Measurements from ENCODE around the gene CFD. TPM values are rescaled to one million over a fixed set of nuclear protein-coding genes. Genes with fewer than 3 reads are reported as not detected.
A peak's percentile ranks its signal among the peaks of the same experiment; 100 is the strongest.
"Not testable (repeated sequence)": the region's sequence is repeated elsewhere in the genome, so short reads cannot be mapped to it uniquely, and the experiment has no call there.

CFD gene
- total RNA-seq, 2 experiments from 2014 or later = 0.60 to 1.4 TPM

DNA sequence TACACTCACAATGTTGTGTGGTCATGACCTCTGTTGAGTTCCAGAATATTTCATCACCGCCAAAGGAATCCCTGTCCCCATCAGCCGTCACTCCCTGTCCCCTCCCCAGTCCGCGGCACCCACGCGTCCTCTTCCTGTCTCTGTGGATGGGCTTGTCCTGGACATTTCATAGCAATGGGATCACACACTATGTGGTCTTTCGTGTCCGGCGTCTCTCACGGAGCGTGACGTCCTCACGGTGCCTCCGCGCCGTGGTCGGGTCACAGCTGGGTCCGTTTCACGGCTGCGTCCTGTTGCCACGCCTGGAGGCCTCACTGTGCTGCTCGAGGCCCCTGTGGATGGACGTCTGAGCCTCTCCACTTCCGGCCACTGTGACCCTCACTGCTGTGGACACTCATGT, 25.2 kb upstream of the CFD start:
- ATAC-seq (no peak), DNase-seq (no peak)
- Mint-ChIP-seq H3K36me3 (ENCODE audit: low read depth) (no peaks in the 10 kb centered on the region), H3K9me3 (no peaks in the 10 kb centered on the region), H3K27me3 (peaks cover 8% of the 10 kb centered on the region), H3K4me3 (no peak overlapping the region), H3K4me1 (ENCODE audit: low read depth) (peaks cover 2% of the 10 kb centered on the region), H3K27ac (no peak overlapping the region)
- TF ChIP-seq, protein P1, sequence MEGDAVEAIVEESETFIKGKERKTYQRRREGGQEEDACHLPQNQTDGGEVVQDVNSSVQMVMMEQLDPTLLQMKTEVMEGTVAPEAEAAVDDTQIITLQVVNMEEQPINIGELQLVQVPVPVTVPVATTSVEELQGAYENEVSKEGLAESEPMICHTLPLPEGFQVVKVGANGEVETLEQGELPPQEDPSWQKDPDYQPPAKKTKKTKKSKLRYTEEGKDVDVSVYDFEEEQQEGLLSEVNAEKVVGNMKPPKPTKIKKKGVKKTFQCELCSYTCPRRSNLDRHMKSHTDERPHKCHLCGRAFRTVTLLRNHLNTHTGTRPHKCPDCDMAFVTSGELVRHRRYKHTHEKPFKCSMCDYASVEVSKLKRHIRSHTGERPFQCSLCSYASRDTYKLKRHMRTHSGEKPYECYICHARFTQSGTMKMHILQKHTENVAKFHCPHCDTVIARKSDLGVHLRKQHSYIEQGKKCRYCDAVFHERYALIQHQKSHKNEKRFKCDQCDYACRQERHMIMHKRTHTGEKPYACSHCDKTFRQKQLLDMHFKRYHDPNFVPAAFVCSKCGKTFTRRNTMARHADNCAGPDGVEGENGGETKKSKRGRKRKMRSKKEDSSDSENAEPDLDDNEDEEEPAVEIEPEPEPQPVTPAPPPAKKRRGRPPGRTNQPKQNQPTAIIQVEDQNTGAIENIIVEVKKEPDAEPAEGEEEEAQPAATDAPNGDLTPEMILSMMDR (IDR thresholded peaks at IDR 0.05) = no peak
- ChIA-PET CTCF (no interaction called here), POLR2A (no interaction called here)
- intact Hi-C loops (cut with micrococcal nuclease) = no loop called here

DNA sequence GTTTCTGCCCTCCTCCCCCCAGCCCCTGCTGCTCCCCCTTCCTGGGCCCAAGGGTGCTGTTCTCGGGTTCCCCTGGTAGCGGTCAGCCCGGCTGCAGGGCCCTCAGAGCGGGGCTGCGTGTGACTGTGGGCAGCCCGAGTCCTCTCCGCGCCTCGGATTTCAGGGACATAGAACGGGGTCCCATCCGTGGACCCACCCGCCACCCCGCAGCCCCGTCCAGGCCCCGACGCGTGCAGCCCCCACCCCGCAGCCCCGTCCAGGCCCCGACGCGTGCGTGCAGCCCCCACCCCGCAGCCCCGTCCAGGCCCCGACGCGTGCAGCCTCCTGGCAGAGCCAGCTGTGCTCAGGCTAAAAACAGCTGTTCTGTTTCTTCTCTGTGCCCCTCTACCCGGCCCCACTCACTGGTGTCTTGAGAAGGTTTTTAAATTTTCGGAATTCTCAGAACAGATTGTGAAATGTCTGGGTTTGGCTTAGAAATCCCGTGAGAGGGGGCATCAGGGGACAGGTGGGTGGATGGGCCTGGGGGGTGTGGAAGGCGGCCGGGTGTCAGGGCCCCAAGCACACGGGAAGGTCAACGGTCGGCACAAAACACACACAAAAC, 24.2 kb upstream of the CFD start:
- DNase-seq (no peak), ATAC-seq (no peak)
- intact Hi-C loops (cut with micrococcal nuclease) = no loop called here
- Mint-ChIP-seq H3K4me3 (no peak overlapping the region), H3K4me1 (ENCODE audit: low read depth) (peaks cover 2% of the 10 kb centered on the region), H3K27ac (no peak overlapping the region), H3K9me3 (no peaks in the 10 kb centered on the region), H3K36me3 (ENCODE audit: low read depth) (no peaks in the 10 kb centered on the region), H3K27me3 (peaks cover 8% of the 10 kb centered on the region)
- TF ChIP-seq, protein P1 (IDR thresholded peaks at IDR 0.05) = no peak
- POLR2A ChIA-PET = no interaction called here
- CTCF ChIA-PET = no interaction called here

DNA sequence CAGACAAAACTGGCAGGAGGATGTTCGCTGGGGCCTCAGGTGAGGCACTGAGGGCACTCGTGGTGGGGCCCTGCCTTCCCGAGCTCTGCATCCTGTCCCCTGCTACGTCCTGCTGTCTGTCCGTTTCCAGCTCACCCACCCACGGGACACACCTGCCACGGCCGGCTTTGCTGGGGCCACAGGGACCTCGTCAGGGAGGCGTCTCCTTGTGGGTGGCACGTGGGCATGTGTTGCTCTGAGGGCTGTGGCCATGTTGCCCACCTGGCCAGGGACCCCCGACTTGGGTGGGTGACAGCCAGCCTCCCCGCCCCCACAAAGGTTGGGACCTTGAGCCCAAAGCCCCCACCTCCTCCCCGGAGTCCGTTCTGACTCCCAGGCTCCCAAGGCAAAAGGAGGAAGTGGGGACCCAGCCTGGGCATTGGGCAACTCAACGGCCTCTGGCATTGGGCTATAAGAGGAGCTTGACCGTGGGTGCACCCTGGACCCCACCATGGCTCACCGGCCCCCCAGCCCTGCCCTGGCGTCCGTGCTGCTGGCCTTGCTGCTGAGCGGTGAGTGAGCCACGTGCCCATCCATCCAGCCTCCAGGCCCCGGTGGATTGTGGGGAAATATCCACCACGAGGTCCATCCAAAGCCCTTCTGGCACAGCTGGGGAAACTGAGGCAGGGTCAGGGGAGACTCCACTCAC, 18.8 kb upstream of the CFD start, which contains the start of gene PRTN3:
TSS of gene PRTN3 (plus strand) at position 481 of the 688 bp plus-strand sequence. CDS start at position 491, 10 bp downstream.
- DNase-seq (no peak), ATAC-seq (no peak)
- Mint-ChIP-seq H3K36me3 (ENCODE audit: low read depth) (no peaks in the 10 kb centered on the region), H3K4me3 (no peak within 1 kb of the TSS), H3K27ac (no peak within 1 kb of the TSS), H3K27me3 (peaks cover 26% of the 10 kb centered on the region), H3K4me1 (ENCODE audit: low read depth) (peaks cover 5% of the 10 kb centered on the region), H3K9me3 (no peaks in the 10 kb centered on the region)
- intact Hi-C loops (cut with micrococcal nuclease) = no loop called here
- TF ChIP-seq, protein P1 (IDR thresholded peaks at IDR 0.05) = no peak
- ChIA-PET POLR2A (no interaction called here), CTCF (no interaction called here)

DNA sequence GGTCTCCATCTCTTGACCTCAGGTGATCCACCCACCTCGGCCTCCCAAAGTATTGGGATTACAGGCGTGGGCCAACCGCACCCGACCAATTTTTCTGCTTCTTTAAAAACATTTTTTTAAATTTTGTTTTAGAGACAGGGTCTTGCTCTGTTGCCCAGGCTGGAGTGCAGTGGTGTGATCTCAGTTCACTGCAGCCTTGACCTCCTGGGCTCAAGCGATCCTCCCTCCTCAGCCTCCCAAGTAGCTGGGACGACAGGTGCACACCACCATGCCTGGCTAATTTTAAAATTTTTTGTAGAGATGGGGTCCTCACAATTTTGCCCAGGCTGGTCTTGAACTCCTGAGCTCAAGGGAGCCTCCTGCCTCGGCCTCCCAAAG, 16.7 kb upstream of the CFD start:
- CTCF ChIA-PET; H3K4me1 Mint-ChIP-seq (ENCODE audit: low read depth); intact Hi-C loops (cut with micrococcal nuclease); H3K36me3 Mint-ChIP-seq (ENCODE audit: low read depth); H3K27ac Mint-ChIP-seq; H3K9me3 Mint-ChIP-seq; H3K4me3 Mint-ChIP-seq; ATAC-seq; DNase-seq: not testable (repeated sequence)
- POLR2A ChIA-PET = interaction anchor here (0.6 kb wide), 1 partner anchor 40 kb away, joined by 3 read pairs; no protein-coding TSS in a partner anchor
- peaks cover 29% of the 10 kb centered on the region for H3K27me3 Mint-ChIP-seq

DNA sequence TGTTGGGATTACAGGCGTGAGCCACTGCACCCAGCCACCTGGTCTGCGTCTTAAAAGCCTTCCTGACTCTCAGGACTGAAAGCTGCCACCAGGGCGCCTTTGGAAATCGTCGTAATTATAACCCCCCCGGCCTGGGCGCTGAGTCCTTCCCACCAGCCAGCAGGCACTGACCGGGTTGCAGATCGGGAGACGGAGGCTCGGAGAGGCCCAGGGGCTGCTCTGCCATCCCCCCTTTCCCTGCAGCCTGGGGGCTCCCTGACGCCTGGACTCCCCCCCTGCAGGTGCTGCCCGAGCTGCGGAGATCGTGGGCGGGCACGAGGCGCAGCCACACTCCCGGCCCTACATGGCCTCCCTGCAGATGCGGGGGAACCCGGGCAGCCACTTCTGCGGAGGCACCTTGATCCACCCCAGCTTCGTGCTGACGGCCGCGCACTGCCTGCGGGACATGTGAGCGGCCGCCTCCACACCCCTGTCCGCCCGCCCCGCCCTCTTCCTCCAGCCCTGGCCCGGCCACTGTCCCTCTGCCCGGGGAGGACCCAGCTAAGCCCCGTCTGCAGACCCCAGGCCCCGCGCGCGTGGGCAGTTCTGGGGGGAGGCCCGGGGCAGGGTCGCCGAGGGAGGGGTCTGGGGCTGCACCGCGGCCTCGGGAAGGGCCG, 16.2 kb upstream of the CFD start:
- ATAC-seq = peak; percentile 34
- Mint-ChIP-seq H3K27ac (no peak overlapping the region), H3K4me3 (no peak overlapping the region), H3K9me3 (no peaks in the 10 kb centered on the region), H3K27me3 (peaks cover 33% of the 10 kb centered on the region), H3K4me1 (ENCODE audit: low read depth) (peaks cover 3% of the 10 kb centered on the region), H3K36me3 (ENCODE audit: low read depth) (no peaks in the 10 kb centered on the region)
- POLR2A ChIA-PET = interaction anchor here (0.6 kb wide), 1 partner anchor 41 kb away, joined by 3 read pairs; no protein-coding TSS in a partner anchor
- intact Hi-C loops (cut with micrococcal nuclease) = no loop called here
- DNase-seq = no peak
- TF ChIP-seq, protein P1 (IDR thresholded peaks at IDR 0.05) = no peak
- CTCF ChIA-PET = no interaction called here

All from activated CD8-positive, alpha-beta T cell treated with anti-CD3 and anti-CD28 coated beads for 36 hours (primary cell).